WTC11 (cell line): Measurements from ENCODE around the gene MRTFB. TPM values are rescaled to one million over a fixed set of nuclear protein-coding genes. Genes with fewer than 3 reads are reported as not detected.

ENCODE experiments used
- ATAC-seq: fragments of 200-7000 bp; cut with Tn5 transposase; 2 replicates; pipeline ENCODE4 v1.10.0; 2021; ENCODE audit warnings: mild to moderate bottlenecking, moderate library complexity
- CTCF ChIA-PET: fragments of 300-600 bp; sonication (Branson Sonifier 250); formaldehyde crosslinking; loops from one replicate; lab custom pipeline; 2021; ENCODE audit warnings: antibody characterized with exemption; lab: Charles Lee
- POLR2A ChIA-PET: fragments of 350-600 bp; sonication (Branson Sonifier 250); formaldehyde crosslinking; loops from one replicate; lab custom pipeline; 2021; ENCODE audit warnings: antibody characterized with exemption; lab: Charles Lee
- DNase-seq: peaks from one replicate; pipeline ENCODE4 v3.0.0; 2021; ENCODE audit warnings: low spot score
- H3K27ac Mint-ChIP-seq: 2 replicates; pipeline ENCODE4 v1.8.0; 2021; ENCODE audit warnings: mixed read lengths
- H3K27me3 Mint-ChIP-seq: 2 replicates; pipeline ENCODE4 v1.8.0; 2021; ENCODE audit warnings: low read depth, mild to moderate bottlenecking, moderate library complexity, mixed read lengths
- H3K36me3 Mint-ChIP-seq: 2 replicates; pipeline ENCODE4 v1.8.0; 2021; ENCODE audit warnings: mixed read lengths
- H3K4me1 Mint-ChIP-seq: 2 replicates; pipeline ENCODE4 v1.8.0; 2022; ENCODE audit warnings: mixed read lengths
- H3K4me3 Mint-ChIP-seq: 2 replicates; pipeline ENCODE4 v1.8.0; 2021; ENCODE audit warnings: mild to moderate bottlenecking, moderate library complexity, mixed read lengths
- H3K9me3 Mint-ChIP-seq: 2 replicates; pipeline ENCODE4 v1.8.0; 2021; ENCODE audit warnings: mixed read lengths
- CDX4 ChIP-seq: fragments of 250-450 bp; sonication (Bioruptor Pico); IDR thresholded peaks from 2 replicates; pipeline ENCODE4 v1.9.0; 2021; ENCODE audit warnings: moderate library complexity, mild to moderate bottlenecking, inconsistent platforms, borderline replicate concordance
- E2F4 ChIP-seq: sonication (generic); formaldehyde crosslinking; IDR thresholded peaks from 2 replicates; pipeline ENCODE4 v1.8.1; 2022; ENCODE audit warnings: low read depth, mild to moderate bottlenecking, moderate library complexity, missing genetic modification reagents, borderline replicate concordance
- HMGA2 ChIP-seq: fragments of 250-450 bp; sonication (Bioruptor Pico); IDR thresholded peaks from 2 replicates; pipeline ENCODE4 v1.4.0; 2021; ENCODE audit warnings: mild to moderate bottlenecking, moderate library complexity
- NR3C1 ChIP-seq: sonication (generic); formaldehyde crosslinking; conservative IDR thresholded peaks from 2 replicates; pipeline ENCODE4 v1.8.1; 2023; ENCODE audit warnings: low read depth, mild to moderate bottlenecking, missing genetic modification reagents
- SOX15 ChIP-seq: fragments of 250-450 bp; sonication (Bioruptor Pico); IDR thresholded peaks from 2 replicates; pipeline ENCODE4 v1.9.0; 2021; ENCODE audit warnings: mild to moderate bottlenecking
- STAT6 ChIP-seq: sonication (generic); formaldehyde crosslinking; conservative IDR thresholded peaks from 2 replicates; pipeline ENCODE4 v1.8.1; 2023; ENCODE audit warnings: mild to moderate bottlenecking, low read depth, missing genetic modification reagents, moderate library complexity
- TCF7 ChIP-seq: sonication (generic); formaldehyde crosslinking; IDR thresholded peaks from 2 replicates; pipeline ENCODE4 v1.8.0; 2022; ENCODE audit warnings: mild to moderate bottlenecking, low read depth, missing genetic modification reagents, moderate library complexity
- TP53 ChIP-seq: sonication (generic); formaldehyde crosslinking; IDR thresholded peaks from 2 replicates; pipeline ENCODE4 v1.8.1; 2023; ENCODE audit warnings: mild to moderate bottlenecking, missing genetic modification reagents
- ZNF138 ChIP-seq: sonication (generic); formaldehyde crosslinking; conservative IDR thresholded peaks from 2 replicates; pipeline ENCODE4 v1.8.1; 2022; ENCODE audit warnings: mild to moderate bottlenecking, moderate library complexity, missing genetic modification reagents
- ZNF219 ChIP-seq: sonication (generic); formaldehyde crosslinking; IDR thresholded peaks from 2 replicates; pipeline ENCODE4 v1.8.0; 2023; ENCODE audit warnings: missing genetic modification reagents, mild to moderate bottlenecking, borderline replicate concordance
- ZNF232 ChIP-seq: sonication (generic); formaldehyde crosslinking; IDR thresholded peaks from 2 replicates; pipeline ENCODE4 v1.8.0; 2022; ENCODE audit warnings: mild to moderate bottlenecking, missing genetic modification reagents
- ZNF263 ChIP-seq: sonication (generic); formaldehyde crosslinking; IDR thresholded peaks from 2 replicates; pipeline ENCODE4 v1.8.1; 2022; ENCODE audit warnings: low read depth, mild to moderate bottlenecking, moderate library complexity, missing genetic modification reagents
- total RNA-seq: library from RNA; stranded (reverse); gene quantifications from 3 replicates; pipeline ENCODE4 v1.2.3, GENCODE V29; 2021
- TF ChIP-seq, protein P1 (sequence below): sonication (generic); formaldehyde crosslinking; IDR thresholded peaks from 2 replicates; pipeline ENCODE4 v1.8.0; 2022; ENCODE audit warnings: mild to moderate bottlenecking, missing genetic modification reagents
- TF ChIP-seq, protein P2 (sequence below): sonication (generic); formaldehyde crosslinking; IDR thresholded peaks from 2 replicates; pipeline ENCODE4 v1.8.0; 2022; ENCODE audit warnings: missing genetic modification reagents

MRTFB gene
- total RNA-seq, 1 experiment from 2014 or later = 30.8 TPM

DNA sequence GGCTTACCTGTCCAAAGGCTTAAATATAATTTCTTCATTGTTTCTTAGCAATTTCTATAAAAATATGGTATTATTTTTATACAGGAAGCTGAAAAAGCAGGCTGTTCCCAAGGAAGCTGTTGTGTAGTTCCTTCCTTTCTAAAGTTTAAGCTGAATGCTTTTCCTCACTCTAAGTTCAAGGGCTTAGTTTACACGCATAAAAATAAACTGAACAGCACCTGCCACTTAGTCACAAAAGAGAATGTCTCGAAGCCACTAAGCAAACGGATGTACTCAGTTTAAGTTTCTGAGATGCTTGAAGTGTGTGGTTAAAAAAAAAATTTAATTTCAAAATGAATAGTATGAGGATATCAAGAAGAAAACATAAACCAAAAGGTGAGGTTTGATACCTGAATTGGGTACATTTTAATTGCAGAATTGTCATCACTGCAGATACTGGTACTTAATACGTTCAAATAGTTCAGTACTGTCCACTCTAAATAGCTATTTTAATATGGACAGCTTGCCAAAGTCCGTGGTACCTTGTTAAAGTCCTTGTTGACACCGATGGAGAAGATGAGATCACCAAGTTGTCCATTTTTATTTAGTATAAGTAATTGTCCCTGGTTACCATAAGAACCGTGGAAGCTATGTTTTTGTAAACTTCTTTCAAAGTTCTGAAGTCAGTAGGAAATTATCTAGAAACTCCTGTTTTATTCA, 38.1 kb downstream of the MRTFB start:
- TF ChIP-seq CDX4 (CRISPR knock-in tag) = no peak
- no peak for TF ChIP-seq E2F4 (CRISPR knock-in tag)
- TF ChIP-seq ZNF263 (CRISPR knock-in tag) = no peak
- no peak for TF ChIP-seq ZNF232
- no peak for TF ChIP-seq HMGA2 (CRISPR knock-in tag)
- no peak for TF ChIP-seq TP53 (CRISPR knock-in tag)
- no peak for TF ChIP-seq NR3C1 (CRISPR knock-in tag)
- TF ChIP-seq TCF7 (CRISPR knock-in tag) = no peak
- TF ChIP-seq, protein P1, sequence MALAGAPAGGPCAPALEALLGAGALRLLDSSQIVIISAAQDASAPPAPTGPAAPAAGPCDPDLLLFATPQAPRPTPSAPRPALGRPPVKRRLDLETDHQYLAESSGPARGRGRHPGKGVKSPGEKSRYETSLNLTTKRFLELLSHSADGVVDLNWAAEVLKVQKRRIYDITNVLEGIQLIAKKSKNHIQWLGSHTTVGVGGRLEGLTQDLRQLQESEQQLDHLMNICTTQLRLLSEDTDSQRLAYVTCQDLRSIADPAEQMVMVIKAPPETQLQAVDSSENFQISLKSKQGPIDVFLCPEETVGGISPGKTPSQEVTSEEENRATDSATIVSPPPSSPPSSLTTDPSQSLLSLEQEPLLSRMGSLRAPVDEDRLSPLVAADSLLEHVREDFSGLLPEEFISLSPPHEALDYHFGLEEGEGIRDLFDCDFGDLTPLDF (CRISPR knock-in tag) = no peak
- Mint-ChIP-seq H3K4me1 (peaks cover 32% of the 10 kb centered on the region), H3K27me3 (no peaks in the 10 kb centered on the region), H3K27ac (no peak overlapping the region), H3K36me3 (no peaks in the 10 kb centered on the region), H3K9me3 (no peaks in the 10 kb centered on the region), H3K4me3 (no peak overlapping the region)
- CTCF ChIA-PET = interaction anchor here (0.9 to 1.3 kb wide), 4 partner anchors 77 to 185 kb away, joined by 3 to 4 read pairs (median 3); no protein-coding TSS in a partner anchor
- POLR2A ChIA-PET = no interaction called here
- DNase-seq (no peak), ATAC-seq (no peak)

GRCh38 chr16:14109782-14110727, 38.9 kb downstream of the MRTFB start:
- H3K9me3 Mint-ChIP-seq = no peaks in the 10 kb centered on the region
- ChIA-PET POLR2A (no interaction called here), CTCF (interaction anchor here (0.9 to 1.3 kb wide), 4 partner anchors 76 to 190 kb away, joined by 3 to 6 read pairs (median 4); partner anchors contain the start of gene ERCC4)
- peaks cover 32% of the 10 kb centered on the region for H3K4me1 Mint-ChIP-seq
- ATAC-seq (peak; percentile 41), DNase-seq (no peak)
- H3K4me3 Mint-ChIP-seq = no peak overlapping the region
- TF ChIP-seq ZNF138 = no peak
- TF ChIP-seq, protein P2, sequence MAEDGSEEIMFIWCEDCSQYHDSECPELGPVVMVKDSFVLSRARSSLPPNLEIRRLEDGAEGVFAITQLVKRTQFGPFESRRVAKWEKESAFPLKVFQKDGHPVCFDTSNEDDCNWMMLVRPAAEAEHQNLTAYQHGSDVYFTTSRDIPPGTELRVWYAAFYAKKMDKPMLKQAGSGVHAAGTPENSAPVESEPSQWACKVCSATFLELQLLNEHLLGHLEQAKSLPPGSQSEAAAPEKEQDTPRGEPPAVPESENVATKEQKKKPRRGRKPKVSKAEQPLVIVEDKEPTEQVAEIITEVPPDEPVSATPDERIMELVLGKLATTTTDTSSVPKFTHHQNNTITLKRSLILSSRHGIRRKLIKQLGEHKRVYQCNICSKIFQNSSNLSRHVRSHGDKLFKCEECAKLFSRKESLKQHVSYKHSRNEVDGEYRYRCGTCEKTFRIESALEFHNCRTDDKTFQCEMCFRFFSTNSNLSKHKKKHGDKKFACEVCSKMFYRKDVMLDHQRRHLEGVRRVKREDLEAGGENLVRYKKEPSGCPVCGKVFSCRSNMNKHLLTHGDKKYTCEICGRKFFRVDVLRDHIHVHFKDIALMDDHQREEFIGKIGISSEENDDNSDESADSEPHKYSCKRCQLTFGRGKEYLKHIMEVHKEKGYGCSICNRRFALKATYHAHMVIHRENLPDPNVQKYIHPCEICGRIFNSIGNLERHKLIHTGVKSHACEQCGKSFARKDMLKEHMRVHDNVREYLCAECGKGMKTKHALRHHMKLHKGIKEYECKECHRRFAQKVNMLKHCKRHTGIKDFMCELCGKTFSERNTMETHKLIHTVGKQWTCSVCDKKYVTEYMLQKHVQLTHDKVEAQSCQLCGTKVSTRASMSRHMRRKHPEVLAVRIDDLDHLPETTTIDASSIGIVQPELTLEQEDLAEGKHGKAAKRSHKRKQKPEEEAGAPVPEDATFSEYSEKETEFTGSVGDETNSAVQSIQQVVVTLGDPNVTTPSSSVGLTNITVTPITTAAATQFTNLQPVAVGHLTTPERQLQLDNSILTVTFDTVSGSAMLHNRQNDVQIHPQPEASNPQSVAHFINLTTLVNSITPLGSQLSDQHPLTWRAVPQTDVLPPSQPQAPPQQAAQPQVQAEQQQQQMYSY (CRISPR knock-in tag) = peak; percentile 51; the same call in 1 of the 2 replicates
- H3K27me3 Mint-ChIP-seq = no peaks in the 10 kb centered on the region
- peak overlapping the region; percentile 40; the same call in 1 of the 2 replicates for H3K27ac Mint-ChIP-seq
- no peaks in the 10 kb centered on the region for H3K36me3 Mint-ChIP-seq

DNA sequence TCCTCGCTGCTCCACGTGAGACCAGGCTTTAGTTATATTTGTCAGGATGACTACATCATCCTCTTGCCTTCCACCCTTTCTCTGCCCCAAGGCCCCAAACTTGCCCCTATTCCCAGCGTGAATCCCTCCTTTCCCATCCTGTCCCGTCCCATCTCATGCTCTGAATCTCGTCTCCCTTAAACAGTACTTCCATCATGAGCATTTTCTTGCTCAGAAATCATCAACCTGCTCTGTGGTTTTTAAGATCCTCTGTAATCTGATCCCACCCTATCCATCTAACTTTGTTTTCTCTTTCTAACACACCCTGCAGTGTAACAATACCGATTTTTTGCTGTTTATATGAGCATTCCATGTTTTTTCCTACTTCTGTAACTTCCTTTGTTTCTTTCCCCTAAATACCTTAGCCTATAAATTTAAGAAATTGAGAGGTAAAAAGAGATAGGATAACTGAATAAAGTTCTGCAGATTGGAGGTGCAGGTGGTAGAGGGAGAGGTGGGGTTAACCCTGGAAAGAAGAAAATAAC, 39.7 kb downstream of the MRTFB start:
- Mint-ChIP-seq H3K4me3 (peak overlapping the region; percentile 2), H3K36me3 (no peaks in the 10 kb centered on the region), H3K27me3 (no peaks in the 10 kb centered on the region), H3K4me1 (peaks cover 33% of the 10 kb centered on the region), H3K27ac (peak overlapping the region; percentile 40; the same call in 1 of the 2 replicates), H3K9me3 (no peaks in the 10 kb centered on the region)
- ChIA-PET POLR2A (no interaction called here), CTCF (interaction anchor here (1.0 to 1.2 kb wide), 2 partner anchors 142 to 191 kb away, joined by 3 to 6 read pairs; partner anchors contain the start of gene ERCC4)
- ATAC-seq = no peak
- TF ChIP-seq SOX15 (CRISPR knock-in tag) = no peak
- no peak for TF ChIP-seq ZNF219
- no peak for TF ChIP-seq STAT6 (CRISPR knock-in tag)
- no peak for DNase-seq
